HG03469 (cell line): ENCODE measurements around the gene TCP11L2.

Experiments
- ATAC-seq: cut with Tn5 transposase; IDR thresholded peaks from one replicate; pipeline ENCODE4 v1.9.1; 2021; ENCODE audit warnings: mild to moderate bottlenecking, moderate library complexity, moderate number of reproducible peaks; ENCODE audit not compliant: unreplicated experiment

Gene TCP11L2

GRCh38 chr12:106302401-106303201 lies at the start of gene TCP11L2:
Gene TCP11L2, plus strand, starts transcription at chr12:106302733. Its CDS starts 8,343 bp downstream, at chr12:106311076.
- no peak for ATAC-seq

- no peak for ATAC-seq
These were observed 47.8 kb upstream of the TCP11L2 start for GRCh38 chr12:106254724-106255123.

DNA sequence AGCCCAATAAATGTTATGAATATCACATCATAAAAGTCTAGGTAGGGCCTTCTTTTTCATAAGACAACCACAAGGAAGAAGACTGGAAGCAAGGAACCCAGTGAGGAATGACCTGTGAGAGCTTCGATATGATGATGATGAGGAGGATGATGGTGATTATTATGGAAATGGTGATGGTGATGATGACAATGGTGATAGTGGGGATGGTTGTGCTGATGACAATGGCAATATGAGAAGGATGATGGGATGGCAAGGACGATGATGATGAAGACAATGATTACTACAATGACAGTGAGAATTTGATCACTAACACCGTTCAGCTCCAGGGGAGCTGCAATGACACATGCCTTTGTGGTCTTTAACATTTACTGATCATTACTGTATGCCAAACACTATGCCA lies 47.0 kb upstream of the TCP11L2 start:
- ATAC-seq: no peak

- ATAC-seq: no peak
These were observed 46.6 kb upstream of the TCP11L2 start for GRCh38 chr12:106255952-106256351.

- no peak for ATAC-seq
These were observed 46.0 kb upstream of the TCP11L2 start for GRCh38 chr12:106256524-106256923.

GRCh38 chr12:106258226-106258625 lies 44.3 kb upstream of the TCP11L2 start:
- ATAC-seq: no peak

DNA sequence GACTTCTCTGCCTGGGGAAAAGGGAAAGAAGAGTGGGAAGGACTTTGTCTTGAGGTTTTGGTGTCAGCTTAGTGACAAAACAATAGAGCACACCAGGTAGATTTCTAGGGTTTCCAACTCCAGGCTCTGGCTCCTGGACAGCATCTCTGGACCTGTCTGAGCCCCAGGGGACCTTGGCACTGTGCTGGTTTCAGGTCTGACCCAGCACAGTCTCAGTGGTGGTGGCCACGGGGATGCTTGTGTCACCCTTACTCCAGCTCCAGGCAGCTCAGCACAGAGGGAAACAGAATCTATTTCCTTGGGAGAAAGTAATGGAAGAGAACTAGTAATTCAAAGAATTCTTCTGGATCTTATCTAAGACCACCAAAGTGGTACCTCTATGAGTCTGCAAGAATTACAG lies 43.6 kb upstream of the TCP11L2 start:
- no peak for ATAC-seq

DNA sequence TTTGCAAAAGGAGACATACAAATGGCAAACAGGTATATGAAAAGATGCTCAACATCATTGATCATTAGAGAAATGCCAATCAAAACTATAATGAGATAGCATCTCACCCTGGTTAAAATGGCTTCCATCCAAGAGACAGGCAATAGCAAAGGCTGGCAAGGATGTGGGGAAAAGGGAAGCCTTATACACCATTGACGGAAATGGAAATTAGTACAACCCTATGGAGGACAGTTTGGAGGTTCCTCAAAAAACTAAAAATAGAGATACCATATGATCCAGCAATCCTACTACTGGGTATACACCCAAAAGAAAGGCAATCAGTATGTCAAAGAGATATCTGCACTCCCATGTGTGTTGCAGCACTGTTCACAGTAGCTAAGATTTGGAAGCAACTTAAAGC lies 37.4 kb upstream of the TCP11L2 start:
- no peak for ATAC-seq

GRCh38 chr12:106267535-106267934 lies 35.0 kb upstream of the TCP11L2 start:
- ATAC-seq: no peak

DNA sequence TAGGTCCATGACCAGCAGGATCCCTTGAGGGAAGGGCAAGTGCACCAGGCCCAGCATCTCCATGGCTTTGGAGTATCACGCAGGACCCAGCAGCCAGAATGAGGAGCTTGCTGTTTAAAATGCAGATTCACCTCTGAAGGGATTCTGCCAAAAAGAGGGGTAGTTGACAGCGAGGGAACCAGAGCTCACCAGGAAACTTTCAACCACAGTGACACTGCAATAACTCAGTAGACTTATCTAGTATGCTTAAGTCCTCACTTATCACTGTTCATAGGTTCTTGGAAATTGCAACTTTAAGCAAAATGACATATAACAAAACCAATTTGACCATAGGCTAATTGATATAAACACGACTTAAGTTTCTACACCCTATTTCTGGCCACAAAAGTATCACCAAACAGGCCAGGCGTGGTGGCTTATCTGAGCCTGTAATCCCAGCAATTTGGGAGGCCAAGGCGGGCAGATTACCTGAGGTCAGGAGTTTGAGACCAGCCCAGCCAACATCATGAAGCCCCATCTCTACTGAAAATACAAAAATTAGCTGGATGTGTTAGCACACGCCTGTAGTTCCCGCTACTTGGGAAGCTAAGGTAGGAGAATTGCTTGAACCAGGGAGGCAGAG lies 33.3 kb upstream of the TCP11L2 start:
- no peak for ATAC-seq

- no peak for ATAC-seq
These were observed 30.7 kb upstream of the TCP11L2 start for GRCh38 chr12:106271575-106272505.

- ATAC-seq: no peak
These were observed 29.0 kb upstream of the TCP11L2 start for GRCh38 chr12:106273491-106273890.

GRCh38 chr12:106274012-106274411 lies 28.5 kb upstream of the TCP11L2 start:
- ATAC-seq: no peak

- ATAC-seq: no peak
These were observed 27.9 kb upstream of the TCP11L2 start for GRCh38 chr12:106274575-106275121.

- no peak for ATAC-seq
These were observed 27.1 kb upstream of the TCP11L2 start for GRCh38 chr12:106275458-106275857.

GRCh38 chr12:106276032-106276740 lies 26.3 kb upstream of the TCP11L2 start:
- peak; percentile 69 for ATAC-seq

- no peak for ATAC-seq
These were observed 22.4 kb upstream of the TCP11L2 start for GRCh38 chr12:106280106-106280505.

GRCh38 chr12:106281056-106281782 lies 21.3 kb upstream of the TCP11L2 start:
- no peak for ATAC-seq

DNA sequence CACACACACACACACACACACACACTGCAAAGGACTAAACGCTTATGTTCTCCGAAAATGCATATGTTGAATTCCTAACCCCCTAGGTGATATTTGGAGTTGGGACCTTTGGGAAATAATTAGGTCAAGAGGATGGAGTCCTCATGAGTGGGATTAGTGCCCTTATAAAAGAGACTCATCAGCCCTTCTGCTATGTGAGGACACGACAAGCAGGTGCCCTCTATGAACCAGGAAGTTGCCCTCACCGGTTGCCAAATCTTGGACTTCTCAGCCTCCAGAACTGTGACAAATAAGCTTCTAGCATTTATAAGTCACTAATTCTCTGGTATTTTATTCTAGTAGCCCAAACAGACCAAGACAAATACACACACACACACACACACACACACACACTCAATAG lies 20.7 kb upstream of the TCP11L2 start:
- no peak for ATAC-seq
